CD14-positive monocyte (primary cell): Measurements from ENCODE around the gene ADO. TPM values are rescaled to one million over a fixed set of nuclear protein-coding genes. Genes with fewer than 3 reads are reported as not detected.
A peak's percentile ranks its signal among the peaks of the same experiment; 100 is the strongest.

ENCODE experiments used
- DNase-seq, 3 donors: peaks; one replicate each; pipeline ENCODE4 v3.0.0-alpha.2; 2011 to 2022
- H2AFZ ChIP-seq: 2 replicates; pipeline ENCODE4 v1.6.0; 2012; ENCODE audit warnings: mild to moderate bottlenecking, low read depth, low read length, inconsistent platforms; ENCODE audit not compliant: insufficient read depth, poor library complexity, severe bottlenecking
- H3K27ac ChIP-seq, 2 donors: 1 replicate in 1 of 2; 2 replicates in 1 of 2; pipeline ENCODE4 v1.5.1; 2012 to 2013; ENCODE audit warnings: low read length in 2 of 2, control low read depth in 1 of 2, inconsistent platforms in 1 of 2, low read depth in 1 of 2, mild to moderate bottlenecking in 1 of 2
- H3K27me3 ChIP-seq, 2 donors: one replicate each; pipeline versions ENCODE4 v1.6.0 to v1.6.1; 2011 to 2013; ENCODE audit warnings: low read length in 2 of 2; ENCODE audit not compliant: control insufficient read depth in 2 of 2, insufficient read depth in 2 of 2
- H3K36me3 ChIP-seq, 2 donors: replicated peaks in 1 of 2; 1 replicate in 1 of 2; 2 replicates in 1 of 2; pipeline versions ENCODE4 v1.5.1 to v1.6.1; 2012 to 2013; ENCODE audit warnings: low read length in 2 of 2, control low read depth in 1 of 2, inconsistent platforms in 1 of 2, mild to moderate bottlenecking in 1 of 2; ENCODE audit not compliant: insufficient read depth in 2 of 2, control insufficient read depth in 1 of 2
- H3K4me1 ChIP-seq, 2 donors: 1 replicate in 1 of 2; 2 replicates in 1 of 2; pipeline versions ENCODE4 v1.5.1 to v1.6.1; 2012 to 2013; ENCODE audit warnings: low read length in 2 of 2, control low read depth in 1 of 2, inconsistent platforms in 1 of 2, mild to moderate bottlenecking in 1 of 2, moderate library complexity in 1 of 2; ENCODE audit not compliant: insufficient read depth in 2 of 2, control insufficient read depth in 1 of 2
- H3K4me2 ChIP-seq: replicated peaks from 2 replicates; pipeline ENCODE3; 2012; ENCODE audit warnings: low read length, moderate library complexity, mild to moderate bottlenecking; ENCODE audit not compliant: poor library complexity, severe bottlenecking; ENCODE audit errors: extremely low read depth
- H3K4me3 ChIP-seq, 3 experiments: fragments of 200-600 bp in 1 of 3; sonication (generic) in 1 of 3; replicated peaks in 1 of 3; 1 replicate in 2 of 3; 2 replicates in 1 of 3; pipeline ENCODE4 v1.5.1; 2011 to 2013; ENCODE audit warnings: low read length in 3 of 3, mild to moderate bottlenecking in 3 of 3, control low read depth in 2 of 3, low read depth in 2 of 3, inconsistent platforms in 1 of 3, moderate library complexity in 1 of 3
- H3K79me2 ChIP-seq: 2 replicates; pipeline ENCODE4 v1.6.0; 2012; ENCODE audit warnings: mild to moderate bottlenecking, control low read depth, inconsistent platforms, low read length, moderate library complexity; ENCODE audit not compliant: insufficient read depth
- H3K9ac ChIP-seq: 2 replicates; pipeline ENCODE4 v1.6.0; 2017; ENCODE audit warnings: low read length, mild to moderate bottlenecking; ENCODE audit not compliant: insufficient read depth, poor library complexity, severe bottlenecking
- H3K9me3 ChIP-seq, 2 donors: replicated peaks in 1 of 2; 1 replicate in 1 of 2; 2 replicates in 1 of 2; pipeline versions ENCODE4 v1.5.1 to v1.6.1; 2012 to 2013; ENCODE audit warnings: low read length in 2 of 2, control low read depth in 1 of 2; ENCODE audit not compliant: control insufficient read depth in 1 of 2, insufficient read depth in 1 of 2
- H4K20me1 ChIP-seq: 2 replicates; pipeline ENCODE4 v1.6.0; 2012; ENCODE audit warnings: mild to moderate bottlenecking, low read length, control low read depth, moderate library complexity; ENCODE audit not compliant: insufficient read depth
- H3K27ac Mint-ChIP-seq, 7 donors: one replicate each; pipeline ENCODE4 v1.8.0; 2020; ENCODE audit warnings: mild to moderate bottlenecking in 7 of 7, mixed read lengths in 7 of 7, moderate library complexity in 6 of 7, inconsistent platforms in 2 of 7
- H3K27me3 Mint-ChIP-seq, 3 donors: one replicate each; pipeline ENCODE4 v1.8.0; 2021 to 2022; ENCODE audit warnings: low read depth in 3 of 3, mild to moderate bottlenecking in 3 of 3, mixed read lengths in 3 of 3, moderate library complexity in 3 of 3, inconsistent platforms in 1 of 3
- H3K36me3 Mint-ChIP-seq, 2 donors: one replicate each; pipeline ENCODE4 v1.8.0; 2020; ENCODE audit warnings: mixed read lengths in 2 of 2, inconsistent platforms in 1 of 2, mild to moderate bottlenecking in 1 of 2
- H3K4me1 Mint-ChIP-seq: one replicate; pipeline ENCODE4 v1.8.0; 2020; ENCODE audit warnings: mild to moderate bottlenecking, mixed read lengths
- H3K4me3 Mint-ChIP-seq, 2 donors: one replicate each; pipeline ENCODE4 v1.8.0; 2020; ENCODE audit warnings: mild to moderate bottlenecking in 2 of 2, mixed read lengths in 2 of 2, moderate library complexity in 1 of 2
- H3K9me3 Mint-ChIP-seq, 7 donors: one replicate each; pipeline ENCODE4 v1.8.0; 2020 to 2022; ENCODE audit warnings: mixed read lengths in 7 of 7, mild to moderate bottlenecking in 6 of 7, moderate library complexity in 6 of 7, inconsistent platforms in 2 of 7
- WGBS: methylation state at CpG from one replicate; pipeline ENCODE4 v1.1.5; 2013; ENCODE audit warnings: missing lambda C conversion rate; ENCODE audit not compliant: insufficient coverage; 5-methylcytosine and 5-hydroxymethylcytosine counted together
- intact Hi-C, 2 donors: fragments of 100-400 bp; cut with micrococcal nuclease; formaldehyde crosslinking; loops; one replicate each; pipeline versions ENCODE4 v1.15.0 to v1.15.1; 2023
- polyA plus RNA-seq, 3 donors: library from polyadenylated mRNA; depleted of rRNA in 1 of 3; unstranded in 2 of 3; stranded (reverse) in 1 of 3; fragments of 300-500 nt in 2 of 3; fragments of >200 nt in 1 of 3; fragmentation: Illumina TruSeq in 2 of 3; gene quantifications; 1 replicate in 2 of 3; 2 replicates in 1 of 3; pipeline ENCODE4 v1.2.3, GENCODE V29; 2012 to 2021
- TF ChIP-seq, protein P1 (sequence below): fragments of 200-600 bp; IDR thresholded peaks from one replicate; pipeline ENCODE4 v1.8.0; 2022; ENCODE audit warnings: antibody characterized with exemption, mild to moderate bottlenecking

ADO gene
- polyA plus RNA-seq, 3 donors = 5.7 to 7.0 (median 6.2) TPM

DNA sequence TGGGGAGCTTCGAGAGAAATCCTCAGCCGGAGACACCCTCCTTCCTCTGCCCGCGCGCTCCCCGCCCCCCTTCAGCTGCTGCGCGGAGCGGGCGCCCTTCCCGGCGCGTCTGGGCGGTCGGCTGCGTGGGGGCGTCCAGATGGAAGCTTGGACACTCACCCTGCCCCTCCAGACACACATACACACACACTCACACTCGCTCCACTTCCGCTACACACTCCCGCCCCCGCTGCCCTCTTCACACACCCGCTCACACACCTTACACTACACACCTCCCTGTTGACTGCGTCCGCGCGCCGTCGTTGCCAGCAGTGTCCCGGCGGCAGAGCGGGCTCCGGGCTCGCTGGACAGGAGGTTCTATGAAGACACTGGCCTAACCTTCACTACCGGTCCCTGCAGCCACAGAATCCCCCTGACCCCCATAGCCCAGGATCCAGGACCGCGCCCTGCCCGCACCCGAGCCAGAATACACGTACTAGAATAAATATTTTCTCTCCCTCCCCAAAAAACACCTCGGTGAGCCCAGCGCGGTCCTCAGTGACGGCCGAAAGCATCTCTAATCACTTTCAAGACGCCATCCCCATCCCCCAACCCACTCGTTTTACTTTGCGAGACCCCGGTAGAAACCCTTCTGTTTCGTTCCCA lies 12.7 kb downstream of the ADO start:
- peaks cover 0 to 20% of the 10 kb centered on the region in 2 donors for H3K9me3 ChIP-seq
- Mint-ChIP-seq H3K27me3 (peaks cover 64 to 86% (median 67%) of the 10 kb centered on the region in 3 donors), H3K4me3 (peak overlapping the region; percentile 98 to 99), H3K36me3 (peaks cover 20 to 30% of the 10 kb centered on the region in 2 donors), H3K27ac (peak overlapping the region; percentile 88 to 96 (median 95)), H3K4me1 (peaks cover 36% of the 10 kb centered on the region), H3K9me3 (peaks cover 0 to 32% (median 25%) of the 10 kb centered on the region in 7 donors)
- H3K4me3 ChIP-seq = peak overlapping the region; percentile 58 to 82 (median 70)
- peaks cover 44 to 71% of the 10 kb centered on the region in 2 donors for H3K27me3 ChIP-seq
- H3K79me2 ChIP-seq = no peaks in the 10 kb centered on the region
- H3K27ac ChIP-seq = peak overlapping the region; percentile 65 to 86
- WGBS = under 1% methylated on average over 48 of the region's 49 CpGs
- peaks cover 31 to 41% of the 10 kb centered on the region in 2 donors for H3K4me1 ChIP-seq
- H3K4me2 ChIP-seq = peak overlapping the region; percentile 100
- H4K20me1 ChIP-seq = peaks cover 6% of the 10 kb centered on the region
- H3K36me3 ChIP-seq = no peaks in the 10 kb centered on the region
- H3K9ac ChIP-seq = peak overlapping the region; percentile 84
- DNase-seq = peak in 1 of 3 donors; percentile 32
- H2AFZ ChIP-seq = peak overlapping the region; percentile 84
- intact Hi-C loops = loop anchor here (5.0 to 10.0 kb wide), 5 partner anchors 205 to 385 kb away; partner anchors contain the start of gene NRBF2 (in 1 of the 2)
- TF ChIP-seq, protein P1, sequence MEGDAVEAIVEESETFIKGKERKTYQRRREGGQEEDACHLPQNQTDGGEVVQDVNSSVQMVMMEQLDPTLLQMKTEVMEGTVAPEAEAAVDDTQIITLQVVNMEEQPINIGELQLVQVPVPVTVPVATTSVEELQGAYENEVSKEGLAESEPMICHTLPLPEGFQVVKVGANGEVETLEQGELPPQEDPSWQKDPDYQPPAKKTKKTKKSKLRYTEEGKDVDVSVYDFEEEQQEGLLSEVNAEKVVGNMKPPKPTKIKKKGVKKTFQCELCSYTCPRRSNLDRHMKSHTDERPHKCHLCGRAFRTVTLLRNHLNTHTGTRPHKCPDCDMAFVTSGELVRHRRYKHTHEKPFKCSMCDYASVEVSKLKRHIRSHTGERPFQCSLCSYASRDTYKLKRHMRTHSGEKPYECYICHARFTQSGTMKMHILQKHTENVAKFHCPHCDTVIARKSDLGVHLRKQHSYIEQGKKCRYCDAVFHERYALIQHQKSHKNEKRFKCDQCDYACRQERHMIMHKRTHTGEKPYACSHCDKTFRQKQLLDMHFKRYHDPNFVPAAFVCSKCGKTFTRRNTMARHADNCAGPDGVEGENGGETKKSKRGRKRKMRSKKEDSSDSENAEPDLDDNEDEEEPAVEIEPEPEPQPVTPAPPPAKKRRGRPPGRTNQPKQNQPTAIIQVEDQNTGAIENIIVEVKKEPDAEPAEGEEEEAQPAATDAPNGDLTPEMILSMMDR = no peak

DNA sequence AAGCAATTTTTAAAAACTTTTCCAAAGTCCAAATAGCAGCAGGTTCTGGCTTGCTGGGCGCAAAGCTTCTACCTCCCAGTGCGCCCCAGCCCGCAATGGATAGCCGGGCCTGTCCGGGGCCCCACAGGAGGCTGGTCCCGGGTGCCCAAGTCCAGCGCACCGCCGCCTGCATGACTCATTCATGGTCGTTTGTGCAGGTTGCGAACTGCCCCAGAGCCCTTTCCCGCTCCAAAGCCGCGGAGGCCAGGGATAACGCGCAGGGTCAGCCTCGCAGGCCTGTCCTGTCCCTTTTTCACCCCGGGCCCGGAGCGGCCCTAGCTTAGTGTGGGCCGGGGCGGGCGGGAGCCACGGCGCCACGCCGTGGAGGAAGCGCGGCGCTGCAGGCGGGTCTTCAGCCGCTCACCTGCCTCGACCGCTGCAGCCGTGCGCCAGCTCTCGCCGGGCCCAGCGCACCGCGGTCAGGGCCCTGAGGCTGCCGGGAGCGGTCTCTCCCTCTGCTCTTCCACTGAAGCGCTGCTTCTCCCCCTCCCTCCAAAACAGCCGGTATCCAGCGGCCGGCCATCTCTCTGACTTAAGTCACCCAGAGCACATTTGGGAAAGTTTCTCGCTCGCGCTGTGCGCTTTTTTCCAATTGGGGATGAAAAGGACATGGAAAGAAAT lies 13.4 kb downstream of the ADO start:
- Histone ChIP-seq H3K27ac (peak overlapping the region in 1 of 2 donors; percentile 86), H3K36me3 (no peaks in the 10 kb centered on the region), H3K4me1 (peaks cover 31 to 41% of the 10 kb centered on the region in 2 donors), H3K79me2 (no peaks in the 10 kb centered on the region), H3K9me3 (peaks cover 0 to 20% of the 10 kb centered on the region in 2 donors), H3K27me3 (peaks cover 44 to 69% of the 10 kb centered on the region in 2 donors), H3K4me2 (peak overlapping the region; percentile 100), H2AFZ (peak overlapping the region; percentile 84), H3K4me3 (peak overlapping the region; percentile 58 to 82 (median 70)), H3K9ac (peak overlapping the region; percentile 84), H4K20me1 (peaks cover 6% of the 10 kb centered on the region)
- peaks cover 63 to 82% (median 63%) of the 10 kb centered on the region in 3 donors for H3K27me3 Mint-ChIP-seq
- TF ChIP-seq, protein P1 = peak; percentile 90
- intact Hi-C loops = loop anchor here (5.0 to 10.0 kb wide), 5 partner anchors 206 to 386 kb away; partner anchors contain the start of gene NRBF2 (in 1 of the 2)
- under 1% methylated on average over 45 of the region's 51 CpGs for WGBS
- peaks cover 36% of the 10 kb centered on the region for H3K4me1 Mint-ChIP-seq
- peak overlapping the region; percentile 98 to 99 for H3K4me3 Mint-ChIP-seq
- H3K27ac Mint-ChIP-seq = peak overlapping the region; percentile 88 to 96 (median 95)
- H3K9me3 Mint-ChIP-seq = peaks cover 0 to 32% (median 25%) of the 10 kb centered on the region in 7 donors
- peaks cover 20 to 27% of the 10 kb centered on the region in 2 donors for H3K36me3 Mint-ChIP-seq
- peak; percentile 71 to 73 (median 73) for DNase-seq
